HepG2 (cell line): ENCODE data around the gene SLC26A3. TPM values are rescaled to one million over a fixed set of nuclear protein-coding genes. Genes with fewer than 3 reads are reported as not detected.

ENCODE experiments used
- polyA plus RNA-seq, 8 experiments: library from polyadenylated mRNA; depleted of rRNA in 3 of 8; stranded (reverse) in 7 of 8; unstranded in 1 of 8; fragments of >200 nt; fragmentation: Illumina TruSeq in 4 of 8; extraction: Trizol in 4 of 8; gene quantifications; 2 replicates each; pipeline versions ENCODE4 v1.2.1 to v1.2.3, GENCODE V29; 2011 to 2016; ENCODE audit warnings: low read depth in 4 of 8, missing spikeins in 1 of 8, mixed read lengths in 1 of 8; ENCODE audit not compliant: insufficient read depth in 1 of 8
- total RNA-seq, 5 experiments: library from RNA; depleted of rRNA; stranded (reverse); fragments of >200 nt; fragmentation: Illumina TruSeq; extraction: Trizol; gene quantifications; 2 replicates each; pipeline ENCODE4 v1.2.3, GENCODE V29; 2016; ENCODE audit warnings: low read depth in 1 of 5

SLC26A3 gene
- total and polyA plus RNA-seq, 2 of the 13 experiments (the other 11 are each of a cell fraction or from before 2014, with no cell fraction given): 0.11 to 0.30 TPM

Other genes with a start within 250 kb of the SLC26A3 start
- gene COG5, start 239.3 kb downstream of the SLC26A3 start, total RNA-seq (2016; rRNA removed; fragmentation: Illumina TruSeq; extraction: Trizol): 31.3 and 50.0 TPM in 2 replicates
- 16.0 and 20.4 TPM in 2 replicates for gene COG5, start 239.3 kb downstream of the SLC26A3 start, polyA plus RNA-seq (2011; rRNA removed)
- 9.8 and 10.6 TPM in 2 replicates for gene DUS4L, start 239.3 kb downstream of the SLC26A3 start, total RNA-seq (2016; rRNA removed; fragmentation: Illumina TruSeq; extraction: Trizol)
- gene DUS4L, start 239.3 kb downstream of the SLC26A3 start, polyA plus RNA-seq (2011; rRNA removed): 3.9 and 5.6 TPM in 2 replicates
- gene BCAP29, start 223.0 kb downstream of the SLC26A3 start, total RNA-seq (2016; rRNA removed; fragmentation: Illumina TruSeq; extraction: Trizol): 27.8 and 35.6 TPM in 2 replicates
- 11.1 and 15.3 TPM in 2 replicates for gene BCAP29, start 223.0 kb downstream of the SLC26A3 start, polyA plus RNA-seq (2011; rRNA removed)
- 0.11 TPM in 1 of 2 replicates, not detected in the other for gene SLC26A4, start 142.4 kb downstream of the SLC26A3 start, total RNA-seq (2016; rRNA removed; fragmentation: Illumina TruSeq; extraction: Trizol)
- gene SLC26A4, start 142.4 kb downstream of the SLC26A3 start, polyA plus RNA-seq (2011; rRNA removed): 0.08 and 0.10 TPM in 2 replicates
- 10.5 and 12.2 TPM in 2 replicates for gene CBLL1, start 59.1 kb downstream of the SLC26A3 start, total RNA-seq (2016; rRNA removed; fragmentation: Illumina TruSeq; extraction: Trizol)
- gene CBLL1, start 59.1 kb downstream of the SLC26A3 start, polyA plus RNA-seq (2011; rRNA removed): 8.8 and 9.1 TPM in 2 replicates
- gene DLD, start 88.0 kb upstream of the SLC26A3 start, total RNA-seq (2016; rRNA removed; fragmentation: Illumina TruSeq; extraction: Trizol): 95.2 and 128 TPM in 2 replicates
- gene DLD, start 88.0 kb upstream of the SLC26A3 start, polyA plus RNA-seq (2011; rRNA removed): 49.1 and 56.8 TPM in 2 replicates
- gene LAMB1, start 199.9 kb upstream of the SLC26A3 start, total RNA-seq (2016; rRNA removed; fragmentation: Illumina TruSeq; extraction: Trizol): 56.4 and 109 TPM in 2 replicates
- gene LAMB1, start 199.9 kb upstream of the SLC26A3 start, polyA plus RNA-seq (2011; rRNA removed): 124 and 127 TPM in 2 replicates